Astrocyte of the hippocampus (primary cell): ENCODE measurements around the gene FURIN.
"Not testable (repeated sequence)": the region's sequence is repeated elsewhere in the genome, so short reads cannot be mapped to it uniquely, and the experiment has no call there.

Source experiments
- DNase-seq: peaks from one replicate; pipeline ENCODE4 v3.0.0; 2011; ENCODE audit warnings: low read depth, low spot score

Gene FURIN

DNA sequence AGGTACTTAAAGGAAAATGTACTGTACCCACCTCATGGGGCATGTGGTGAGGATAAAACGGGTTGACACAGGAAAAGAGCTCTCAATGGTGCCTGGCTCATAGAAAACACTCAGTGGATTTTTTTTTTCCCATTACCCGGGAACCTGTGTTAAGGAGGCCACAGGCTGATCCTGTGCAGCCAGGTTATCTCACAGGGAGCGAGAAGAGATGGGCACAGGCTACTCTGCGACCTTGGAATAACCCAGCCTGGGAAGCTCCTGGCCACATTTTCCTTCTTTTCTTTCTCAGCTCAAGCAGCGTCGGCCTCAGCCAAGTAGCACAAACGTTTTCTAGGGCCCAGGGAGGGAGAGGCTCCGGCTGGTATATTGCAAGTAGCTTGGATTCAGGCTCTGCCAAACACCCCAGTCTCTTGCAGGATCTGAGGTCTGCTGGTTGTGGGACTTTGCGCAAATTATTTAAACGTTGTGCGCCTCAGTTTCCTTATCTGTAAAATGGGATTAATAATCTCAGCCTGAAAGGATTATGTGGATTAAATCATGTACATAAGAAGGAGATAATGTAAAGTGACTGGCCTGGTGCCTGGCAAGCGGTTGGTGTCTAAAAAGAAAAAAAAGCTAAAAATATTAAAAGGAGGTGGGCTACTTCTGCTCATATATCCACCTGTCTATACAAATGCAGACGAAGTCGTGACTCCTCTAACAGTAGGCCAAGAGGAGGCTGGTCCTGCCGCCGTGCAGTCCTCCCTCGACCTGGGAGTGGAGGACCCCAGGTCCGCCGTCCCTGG lies 2.2 kb downstream of the FURIN start:
- DNase-seq = peak; percentile 40

DNA sequence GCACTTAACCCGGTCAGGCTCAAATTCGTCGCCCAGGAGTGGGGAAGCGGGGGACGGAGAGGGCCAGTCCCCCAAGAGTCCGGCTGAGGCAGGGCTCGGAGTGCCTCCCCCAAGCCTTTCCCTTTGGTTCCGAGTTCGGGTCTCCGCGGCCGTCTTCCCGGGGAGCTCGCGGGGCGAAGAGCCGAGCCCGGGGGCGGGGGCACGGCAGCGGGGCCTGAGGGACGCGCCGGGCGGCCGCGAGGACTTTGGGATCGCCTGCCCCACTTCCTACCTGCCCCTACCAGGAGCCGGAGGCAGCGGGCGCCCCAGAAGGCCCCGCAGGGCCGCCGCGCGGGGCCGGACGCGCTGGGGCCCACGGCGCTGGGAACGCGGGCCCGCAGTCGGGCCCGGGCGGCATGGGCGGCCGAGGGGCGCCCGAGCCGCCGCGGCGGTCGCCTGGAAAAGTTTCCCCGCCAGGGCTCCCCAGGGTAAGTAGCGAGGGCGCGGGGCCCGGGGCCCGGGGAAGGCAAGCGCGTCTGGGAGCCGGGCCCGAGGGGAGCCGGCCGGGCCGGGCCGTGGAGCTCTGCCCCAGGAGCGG lies 2.8 kb downstream of the FURIN start:
- DNase-seq = peak; percentile 74

DNA sequence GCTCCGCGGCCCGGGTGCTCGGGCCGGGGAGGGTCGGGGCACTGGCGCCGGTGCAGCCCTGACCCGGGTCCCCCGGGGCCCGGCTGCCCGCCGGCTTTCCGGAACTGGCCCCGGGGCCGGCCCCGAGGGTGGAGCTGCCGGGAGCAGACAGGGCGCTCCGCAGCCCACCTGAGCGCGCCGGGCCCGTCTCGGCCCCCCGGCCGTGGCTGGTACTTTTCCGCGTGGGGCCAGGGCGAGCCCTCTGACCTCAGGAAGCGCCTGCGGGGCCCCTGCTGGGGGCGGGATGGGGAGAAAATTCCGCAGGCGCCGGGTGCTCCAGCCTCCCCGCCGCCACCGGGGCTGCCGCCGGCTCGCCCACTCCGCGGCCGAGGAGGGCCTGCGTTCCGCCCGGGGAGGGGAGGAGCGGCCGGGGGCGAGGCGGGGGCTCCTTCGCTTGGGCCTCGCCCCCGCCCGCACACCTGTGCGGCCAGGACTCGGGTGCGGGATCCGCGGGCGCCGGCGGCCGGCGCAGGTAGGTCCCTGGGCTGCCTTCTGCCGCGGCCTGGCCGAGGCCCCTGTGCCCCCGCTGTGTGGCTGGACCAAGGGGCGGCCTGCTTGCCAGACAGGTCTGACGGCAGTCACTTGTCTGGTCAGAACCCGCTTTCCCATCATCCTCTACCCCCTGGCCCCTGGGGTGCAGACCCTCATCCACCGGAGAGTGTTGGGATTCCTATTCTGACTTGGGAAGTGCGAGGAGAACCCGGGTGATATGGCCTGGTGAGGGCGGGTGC lies 3.5 kb downstream of the FURIN start:
- peak; percentile 49 for DNase-seq

DNA sequence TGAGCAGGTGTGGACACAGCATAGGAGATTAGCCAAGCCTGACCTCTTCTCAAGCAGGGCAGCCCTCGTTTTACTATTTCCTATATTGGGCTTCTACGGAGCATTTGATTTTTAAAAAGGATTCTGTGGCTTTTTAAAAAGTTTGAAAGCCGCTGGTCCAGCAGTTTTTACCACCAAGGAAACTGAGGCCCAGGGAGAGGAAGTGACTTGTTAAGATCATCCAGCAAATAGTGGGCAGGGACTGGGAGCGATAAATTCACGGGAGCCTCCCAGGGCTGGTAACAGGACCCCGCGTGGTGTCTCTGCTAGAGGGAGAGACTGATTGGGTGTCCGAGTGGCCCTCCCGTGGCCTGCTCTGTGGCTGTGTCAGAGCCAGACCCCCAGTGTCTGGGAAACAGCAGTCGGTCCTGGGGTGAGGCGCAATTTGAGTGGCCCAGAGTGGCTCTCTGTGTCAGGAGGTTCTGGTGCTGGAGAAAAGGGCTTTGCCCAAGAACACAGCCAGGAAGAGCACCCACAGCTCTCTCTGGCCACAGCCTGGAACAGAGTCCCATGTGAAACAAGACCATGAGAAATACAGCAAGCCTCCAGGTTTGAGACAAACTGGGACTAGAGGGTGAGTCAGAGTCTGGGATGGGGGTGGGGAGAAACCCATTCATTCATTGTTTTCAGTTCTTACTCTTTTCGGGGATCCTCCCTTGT lies 4.2 kb downstream of the FURIN start:
- peak; percentile 86 for DNase-seq

DNA sequence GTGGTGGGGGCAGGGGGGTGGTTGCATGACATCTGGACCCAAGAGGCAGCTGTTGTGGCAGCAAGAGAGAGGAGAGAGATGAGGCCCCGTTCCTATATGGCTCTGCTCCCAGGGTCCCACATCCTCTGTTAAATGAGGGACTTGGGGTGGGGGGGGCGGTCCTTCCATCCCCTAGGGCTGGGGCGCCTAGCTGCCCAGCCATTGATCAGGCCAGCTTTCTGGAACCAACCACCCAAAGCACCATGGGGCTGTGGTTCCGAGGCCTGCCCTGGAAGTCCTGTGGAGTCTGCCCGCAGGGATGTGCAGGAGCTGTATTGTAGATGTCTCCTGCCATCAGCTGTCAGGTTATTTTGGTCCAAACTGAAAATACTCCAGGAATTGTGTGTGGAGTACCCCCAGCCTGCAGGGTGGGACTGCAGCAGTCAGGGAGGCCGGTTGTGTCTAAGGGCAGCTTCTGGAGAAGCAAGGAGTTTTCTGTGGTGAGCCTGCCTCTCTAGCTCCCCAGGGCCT lies 5.2 kb downstream of the FURIN start:
- no peak for DNase-seq

DNA sequence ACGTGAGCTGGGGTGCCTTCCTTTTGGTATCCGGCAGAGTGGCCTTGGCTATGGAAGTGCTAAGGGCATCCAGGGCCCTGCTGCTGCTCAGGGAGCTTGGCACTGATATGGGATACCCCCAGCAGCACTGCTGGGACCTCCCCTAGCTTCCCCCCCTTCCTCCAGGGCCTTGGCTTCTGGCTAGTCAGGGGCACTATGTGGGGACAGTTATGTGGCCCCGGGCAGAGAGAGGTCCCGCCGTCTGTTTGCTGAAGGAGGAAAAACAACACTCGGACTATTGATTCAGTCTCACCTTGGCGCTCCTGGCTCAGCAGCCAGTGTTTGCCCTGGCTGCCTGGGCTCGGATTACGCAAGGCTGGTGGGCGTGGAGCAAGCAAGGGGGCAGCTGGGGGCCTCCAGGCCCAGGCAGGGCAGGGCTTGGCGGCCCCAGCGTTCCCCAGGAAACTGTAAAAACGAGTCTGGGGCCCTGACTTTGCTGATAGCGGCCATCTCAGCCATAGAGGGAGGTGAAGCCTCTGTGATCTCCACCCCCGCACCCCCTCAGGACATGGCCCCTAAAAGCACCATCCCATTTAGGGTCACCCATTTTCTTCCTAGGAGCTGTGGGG lies 5.7 kb downstream of the FURIN start:
- DNase-seq = peak; percentile 53

DNA sequence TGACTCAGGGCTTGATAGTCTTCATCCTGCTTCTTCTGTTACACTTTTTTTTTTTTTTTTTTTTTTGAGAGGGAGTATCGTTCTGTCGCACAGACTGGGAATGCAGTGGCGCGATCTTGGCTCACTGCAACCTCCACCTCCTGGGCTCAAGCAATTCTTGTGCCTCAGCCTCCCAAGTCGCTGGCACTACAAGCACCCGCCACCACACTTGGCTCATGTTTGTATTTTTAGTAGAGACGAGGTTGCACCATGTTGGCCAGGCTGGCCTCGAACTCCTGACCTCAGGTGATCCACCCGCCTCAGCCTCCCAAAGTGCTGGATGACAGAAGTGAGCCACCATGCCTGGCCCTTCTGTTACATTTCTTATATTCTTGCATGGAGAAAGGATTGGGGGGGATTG lies 6.6 kb downstream of the FURIN start:
- not testable (repeated sequence) for DNase-seq

DNA sequence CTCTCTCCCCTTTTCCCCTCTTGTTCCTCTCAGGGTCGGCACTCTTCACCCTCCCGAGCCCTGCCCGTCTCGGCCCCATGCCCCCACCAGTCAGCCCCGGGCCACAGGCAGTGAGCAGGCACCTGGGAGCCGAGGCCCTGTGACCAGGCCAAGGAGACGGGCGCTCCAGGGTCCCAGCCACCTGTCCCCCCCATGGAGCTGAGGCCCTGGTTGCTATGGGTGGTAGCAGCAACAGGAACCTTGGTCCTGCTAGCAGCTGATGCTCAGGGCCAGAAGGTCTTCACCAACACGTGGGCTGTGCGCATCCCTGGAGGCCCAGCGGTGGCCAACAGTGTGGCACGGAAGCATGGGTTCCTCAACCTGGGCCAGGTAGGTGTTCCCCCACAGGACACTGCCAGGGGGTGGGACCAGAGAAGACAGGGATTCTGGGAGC lies 7.2 kb downstream of the FURIN start:
- no peak for DNase-seq

DNA sequence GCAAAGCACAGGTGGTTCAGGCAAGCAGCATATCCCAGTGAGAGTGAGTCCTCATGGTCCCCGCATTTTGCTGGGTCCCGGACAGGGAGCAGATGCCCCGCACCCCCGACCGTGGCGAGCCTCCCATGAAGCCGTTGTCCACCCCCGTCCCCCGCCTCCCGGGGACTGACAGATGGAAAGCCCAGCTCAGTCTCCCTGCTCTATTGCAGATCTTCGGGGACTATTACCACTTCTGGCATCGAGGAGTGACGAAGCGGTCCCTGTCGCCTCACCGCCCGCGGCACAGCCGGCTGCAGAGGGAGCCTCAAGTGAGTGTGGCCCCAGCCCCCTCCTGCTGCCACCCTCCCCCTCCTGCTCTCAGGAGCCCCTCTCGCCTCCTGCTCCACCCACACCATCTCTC lies 7.7 kb downstream of the FURIN start:
- no peak for DNase-seq

DNA sequence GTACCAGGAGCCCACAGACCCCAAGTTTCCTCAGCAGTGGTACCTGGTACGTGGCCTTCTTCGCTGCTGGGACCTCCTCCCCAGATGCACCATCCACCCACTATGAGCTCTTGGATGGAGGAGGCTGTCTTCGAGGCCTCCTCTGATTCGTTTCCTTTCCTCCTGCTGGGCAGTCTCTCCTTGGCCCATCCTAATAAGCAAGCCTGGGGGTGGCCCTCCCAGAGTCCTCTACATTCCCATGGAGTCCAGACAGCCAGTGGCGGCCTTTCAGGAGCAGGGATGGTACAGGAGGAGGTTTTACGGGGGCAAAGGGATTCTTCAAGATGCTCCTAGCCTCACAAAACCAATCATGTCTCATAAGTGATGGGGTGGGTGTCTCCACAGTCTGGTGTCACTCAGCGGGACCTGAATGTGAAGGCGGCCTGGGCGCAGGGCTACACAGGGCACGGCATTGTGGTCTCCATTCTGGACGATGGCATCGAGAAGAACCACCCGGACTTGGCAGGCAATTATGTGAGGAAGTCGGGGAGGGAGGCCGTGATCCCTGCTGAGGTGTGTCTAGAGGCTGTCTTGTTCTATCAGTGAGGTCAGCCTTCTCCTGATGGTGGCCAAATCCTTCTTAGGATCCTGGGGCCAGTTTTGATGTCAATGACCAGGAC lies 8.3 kb downstream of the FURIN start:
- no peak for DNase-seq

DNA sequence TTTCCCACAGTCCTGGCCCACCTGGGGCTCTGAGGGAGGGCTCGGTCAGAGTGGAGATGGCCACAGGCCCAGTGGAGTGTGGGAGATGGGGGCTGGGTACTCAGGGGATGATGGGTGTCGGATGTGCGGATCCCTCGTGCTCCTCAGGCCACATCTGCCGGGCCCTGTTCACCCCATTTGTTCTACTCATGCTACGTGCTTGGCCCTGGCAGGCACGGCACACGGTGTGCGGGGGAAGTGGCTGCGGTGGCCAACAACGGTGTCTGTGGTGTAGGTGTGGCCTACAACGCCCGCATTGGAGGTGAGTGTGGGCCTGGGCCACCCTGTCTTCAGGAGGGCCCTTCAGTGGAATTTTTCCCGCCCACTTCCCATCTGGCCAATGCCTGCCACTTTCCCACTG lies 8.9 kb downstream of the FURIN start:
- DNase-seq = no peak

DNA sequence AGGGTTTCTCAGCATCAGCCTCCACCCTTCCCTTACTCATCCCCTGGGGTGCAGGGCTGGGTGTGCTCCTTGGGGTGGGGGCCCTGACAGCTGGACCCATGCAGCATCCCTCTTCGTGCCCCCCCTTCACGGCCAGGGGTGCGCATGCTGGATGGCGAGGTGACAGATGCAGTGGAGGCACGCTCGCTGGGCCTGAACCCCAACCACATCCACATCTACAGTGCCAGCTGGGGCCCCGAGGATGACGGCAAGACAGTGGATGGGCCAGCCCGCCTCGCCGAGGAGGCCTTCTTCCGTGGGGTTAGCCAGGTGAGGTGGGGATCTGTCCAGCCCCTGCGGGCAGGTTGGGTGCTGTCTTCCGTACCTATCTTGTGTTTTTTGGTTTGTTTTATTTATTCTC lies 9.6 kb downstream of the FURIN start:
- no peak for DNase-seq

DNA sequence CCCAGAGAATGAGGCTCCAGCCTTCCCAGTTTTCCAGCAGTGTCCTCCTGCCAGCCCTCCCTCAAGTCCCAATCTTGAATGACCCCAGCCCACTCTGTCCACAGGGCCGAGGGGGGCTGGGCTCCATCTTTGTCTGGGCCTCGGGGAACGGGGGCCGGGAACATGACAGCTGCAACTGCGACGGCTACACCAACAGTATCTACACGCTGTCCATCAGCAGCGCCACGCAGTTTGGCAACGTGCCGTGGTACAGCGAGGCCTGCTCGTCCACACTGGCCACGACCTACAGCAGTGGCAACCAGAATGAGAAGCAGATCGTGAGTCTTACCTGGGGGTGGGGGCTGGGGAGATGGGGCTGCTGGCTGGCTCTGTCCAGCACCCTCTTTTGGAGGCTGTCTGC lies 10.3 kb downstream of the FURIN start:
- DNase-seq = no peak

DNA sequence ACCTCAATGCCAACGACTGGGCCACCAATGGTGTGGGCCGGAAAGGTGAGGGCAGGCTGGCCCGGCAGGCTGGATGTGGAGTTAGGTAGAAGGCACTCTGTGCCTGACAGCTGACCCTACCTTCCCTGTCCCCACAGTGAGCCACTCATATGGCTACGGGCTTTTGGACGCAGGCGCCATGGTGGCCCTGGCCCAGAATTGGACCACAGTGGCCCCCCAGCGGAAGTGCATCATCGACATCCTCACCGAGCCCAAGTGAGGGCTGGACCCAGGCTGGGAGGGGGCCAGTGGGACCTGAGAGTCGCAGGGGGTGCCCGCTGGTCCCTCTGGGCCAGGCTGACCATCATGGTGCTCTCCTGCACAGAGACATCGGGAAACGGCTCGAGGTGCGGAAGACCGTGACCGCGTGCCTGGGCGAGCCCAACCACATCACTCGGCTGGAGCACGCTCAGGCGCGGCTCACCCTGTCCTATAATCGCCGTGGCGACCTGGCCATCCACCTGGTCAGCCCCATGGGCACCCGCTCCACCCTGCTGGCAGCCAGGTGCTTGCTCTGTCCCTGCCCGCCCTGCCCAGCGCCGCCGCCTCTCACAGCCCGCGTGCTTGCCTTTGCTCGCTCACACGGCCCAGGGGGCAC lies 11.5 kb downstream of the FURIN start:
- no peak for DNase-seq

DNA sequence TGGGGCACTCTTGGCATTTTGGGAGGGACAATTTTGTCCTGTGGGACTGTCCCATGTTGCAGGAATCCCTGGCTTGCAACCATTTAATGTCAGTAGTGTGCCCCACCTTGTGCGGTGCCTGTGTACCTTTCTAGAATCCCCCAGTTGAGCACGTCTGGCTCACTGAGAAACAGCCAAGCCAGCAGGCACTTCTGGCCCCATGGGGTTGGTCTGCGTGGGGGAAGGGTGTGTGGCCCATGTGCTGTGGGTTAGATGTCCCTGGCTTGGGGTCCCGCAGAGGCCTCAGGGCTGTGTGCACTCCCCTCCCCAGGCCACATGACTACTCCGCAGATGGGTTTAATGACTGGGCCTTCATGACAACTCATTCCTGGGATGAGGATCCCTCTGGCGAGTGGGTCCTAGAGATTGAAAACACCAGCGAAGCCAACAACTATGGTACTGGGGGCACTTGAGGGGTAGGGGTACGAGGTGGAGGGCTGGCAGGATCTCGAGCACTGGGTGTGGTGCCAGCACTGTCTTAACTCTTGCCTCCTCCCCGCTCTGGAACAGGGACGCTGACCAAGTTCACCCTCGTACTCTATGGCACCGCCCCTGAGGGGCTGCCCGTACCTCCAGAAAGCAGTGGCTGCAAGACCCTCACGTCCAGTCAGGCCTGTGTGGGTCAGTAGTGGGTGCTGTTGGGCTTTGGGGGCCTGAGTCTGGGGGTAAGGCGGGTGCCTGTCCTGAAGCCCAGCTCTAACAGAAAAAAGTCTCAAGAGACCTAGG lies 12.2 kb downstream of the FURIN start:
- DNase-seq = no peak

DNA sequence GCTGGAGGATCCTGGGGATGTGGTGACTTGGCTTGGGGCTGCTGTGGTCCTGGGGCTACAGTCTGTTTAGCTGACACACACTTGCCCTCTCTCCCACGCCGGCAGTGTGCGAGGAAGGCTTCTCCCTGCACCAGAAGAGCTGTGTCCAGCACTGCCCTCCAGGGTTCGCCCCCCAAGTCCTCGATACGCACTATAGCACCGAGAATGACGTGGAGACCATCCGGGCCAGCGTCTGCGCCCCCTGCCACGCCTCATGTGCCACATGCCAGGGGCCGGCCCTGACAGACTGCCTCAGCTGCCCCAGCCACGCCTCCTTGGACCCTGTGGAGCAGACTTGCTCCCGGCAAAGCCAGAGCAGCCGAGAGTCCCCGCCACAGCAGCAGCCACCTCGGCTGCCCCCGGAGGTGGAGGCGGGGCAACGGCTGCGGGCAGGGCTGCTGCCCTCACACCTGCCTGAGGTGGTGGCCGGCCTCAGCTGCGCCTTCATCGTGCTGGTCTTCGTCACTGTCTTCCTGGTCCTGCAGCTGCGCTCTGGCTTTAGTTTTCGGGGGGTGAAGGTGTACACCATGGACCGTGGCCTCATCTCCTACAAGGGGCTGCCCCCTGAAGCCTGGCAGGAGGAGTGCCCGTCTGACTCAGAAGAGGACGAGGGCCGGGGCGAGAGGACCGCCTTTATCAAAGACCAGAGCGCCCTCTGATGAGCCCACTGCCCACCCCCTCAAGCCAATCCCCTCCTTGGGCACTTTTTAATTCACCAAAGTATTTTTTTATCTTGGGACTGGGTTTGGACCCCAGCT lies 13.0 kb downstream of the FURIN start:
- no peak for DNase-seq

DNA sequence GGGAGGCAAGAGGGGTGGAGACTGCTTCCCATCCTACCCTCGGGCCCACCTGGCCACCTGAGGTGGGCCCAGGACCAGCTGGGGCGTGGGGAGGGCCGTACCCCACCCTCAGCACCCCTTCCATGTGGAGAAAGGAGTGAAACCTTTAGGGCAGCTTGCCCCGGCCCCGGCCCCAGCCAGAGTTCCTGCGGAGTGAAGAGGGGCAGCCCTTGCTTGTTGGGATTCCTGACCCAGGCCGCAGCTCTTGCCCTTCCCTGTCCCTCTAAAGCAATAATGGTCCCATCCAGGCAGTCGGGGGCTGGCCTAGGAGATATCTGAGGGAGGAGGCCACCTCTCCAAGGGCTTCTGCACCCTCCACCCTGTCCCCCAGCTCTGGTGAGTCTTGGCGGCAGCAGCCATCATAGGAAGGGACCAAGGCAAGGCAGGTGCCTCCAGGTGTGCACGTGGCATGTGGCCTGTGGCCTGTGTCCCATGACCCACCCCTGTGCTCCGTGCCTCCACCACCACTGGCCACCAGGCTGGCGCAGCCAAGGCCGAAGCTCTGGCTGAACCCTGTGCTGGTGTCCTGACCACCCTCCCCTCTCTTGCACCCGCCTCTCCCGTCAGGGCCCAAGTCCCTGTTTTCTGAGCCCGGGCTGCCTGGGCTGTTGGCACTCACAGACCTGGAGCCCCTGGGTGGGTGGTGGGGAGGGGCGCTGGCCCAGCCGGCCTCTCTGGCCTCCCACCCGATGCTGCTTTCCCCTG lies 13.8 kb downstream of the FURIN start:
- DNase-seq = no peak
